Fibroblast of lung (primary cell): ENCODE data around the gene SMCO2. TPM values are rescaled to one million over a fixed set of nuclear protein-coding genes. Genes with fewer than 3 reads are reported as not detected.

ENCODE experiments used
- DNase-seq, 2 donors: peaks; one replicate each; pipeline versions ENCODE4 v3.0.0 to v3.0.0-alpha.2; 2010; ENCODE audit warnings: low read depth in 2 of 2
- H2AFZ ChIP-seq: 2 replicates; pipeline ENCODE4 v1.5.1; 2012; ENCODE audit warnings: low read length, control low read depth, inconsistent platforms
- H3K27ac ChIP-seq: 2 replicates; pipeline ENCODE4 v1.5.1; 2011; ENCODE audit warnings: low read length, control low read depth; ENCODE audit not compliant: insufficient read depth
- H3K27me3 ChIP-seq: 2 replicates; pipeline ENCODE4 v1.5.1; 2011; ENCODE audit warnings: mild to moderate bottlenecking, low read length; ENCODE audit not compliant: control insufficient read depth, insufficient read depth
- H3K36me3 ChIP-seq: 2 replicates; pipeline ENCODE4 v1.5.1; 2011; ENCODE audit warnings: low read length; ENCODE audit not compliant: control insufficient read depth, insufficient read depth
- H3K4me1 ChIP-seq: 2 replicates; pipeline ENCODE4 v1.5.1; 2011; ENCODE audit warnings: low read length; ENCODE audit not compliant: control insufficient read depth, insufficient read depth; ENCODE audit errors: extremely low read depth
- H3K4me2 ChIP-seq: 2 replicates; pipeline ENCODE4 v1.5.1; 2011; ENCODE audit warnings: low read length, control low read depth; ENCODE audit not compliant: insufficient read depth; ENCODE audit errors: extremely low read depth
- H3K4me3 ChIP-seq, 4 experiments: fragments of 200-600 bp in 1 of 4; sonication (generic) in 1 of 4; replicated peaks in 1 of 4; 2 replicates each; pipeline ENCODE4 v1.5.1; 2011 to 2016; ENCODE audit warnings: low read length in 4 of 4, low read depth in 3 of 4, mild to moderate bottlenecking in 3 of 4, control low read depth in 2 of 4, inconsistent platforms in 1 of 4, mixed read lengths in 1 of 4; ENCODE audit not compliant: insufficient read depth in 1 of 4; ENCODE audit errors: control extremely low read depth in 1 of 4
- H3K79me2 ChIP-seq: 2 replicates; pipeline ENCODE4 v1.5.1; 2012; ENCODE audit warnings: mild to moderate bottlenecking, low read length, inconsistent platforms; ENCODE audit not compliant: control insufficient read depth, insufficient read depth
- H3K9ac ChIP-seq: 2 replicates; pipeline ENCODE4 v1.5.1; 2011; ENCODE audit warnings: mild to moderate bottlenecking, low read length, control low read depth; ENCODE audit not compliant: insufficient read depth
- H3K9me3 ChIP-seq: 2 replicates; pipeline ENCODE4 v1.5.1; 2012; ENCODE audit warnings: low read depth, low read length; ENCODE audit not compliant: control insufficient read depth, insufficient read depth
- H4K20me1 ChIP-seq: 2 replicates; pipeline ENCODE4 v1.5.1; 2011; ENCODE audit warnings: low read length; ENCODE audit not compliant: control insufficient read depth, insufficient read depth; ENCODE audit errors: extremely low read depth
- CTCF ChIP-seq, 2 donors: IDR thresholded peaks in 1 of 2; conservative IDR thresholded peaks in 1 of 2; 1 replicate in 1 of 2; 2 replicates in 1 of 2; pipeline ENCODE4 v1.5.1; 2011 to 2012; ENCODE audit warnings: low read length in 2 of 2, control low read depth in 1 of 2, inconsistent platforms in 1 of 2, low read depth in 1 of 2, mild to moderate bottlenecking in 1 of 2
- EZH2 ChIP-seq: IDR thresholded peaks from 2 replicates; pipeline ENCODE4 v1.5.1; 2012; ENCODE audit warnings: low read length, control low read depth, mild to moderate bottlenecking; ENCODE audit errors: missing control alignments
- polyA plus RNA-seq, 2 donors: library from polyadenylated mRNA; depleted of rRNA in 1 of 2; stranded (reverse) in 1 of 2; unstranded in 1 of 2; fragments of >200 nt; gene quantifications; 2 replicates each; pipeline ENCODE4 v1.2.1, GENCODE V29; 2011 to 2012; ENCODE audit warnings: missing spikeins in 1 of 2
- total RNA-seq: library from RNA; depleted of rRNA; stranded (reverse); fragments of >200 nt; gene quantifications from 2 replicates; pipeline ENCODE4 v1.2.1, GENCODE V29; 2014

SMCO2 gene
- total and polyA plus RNA-seq, 2 donors (not counting 1 experiment from before 2014, with no cell fraction given), result not detected

DNA sequence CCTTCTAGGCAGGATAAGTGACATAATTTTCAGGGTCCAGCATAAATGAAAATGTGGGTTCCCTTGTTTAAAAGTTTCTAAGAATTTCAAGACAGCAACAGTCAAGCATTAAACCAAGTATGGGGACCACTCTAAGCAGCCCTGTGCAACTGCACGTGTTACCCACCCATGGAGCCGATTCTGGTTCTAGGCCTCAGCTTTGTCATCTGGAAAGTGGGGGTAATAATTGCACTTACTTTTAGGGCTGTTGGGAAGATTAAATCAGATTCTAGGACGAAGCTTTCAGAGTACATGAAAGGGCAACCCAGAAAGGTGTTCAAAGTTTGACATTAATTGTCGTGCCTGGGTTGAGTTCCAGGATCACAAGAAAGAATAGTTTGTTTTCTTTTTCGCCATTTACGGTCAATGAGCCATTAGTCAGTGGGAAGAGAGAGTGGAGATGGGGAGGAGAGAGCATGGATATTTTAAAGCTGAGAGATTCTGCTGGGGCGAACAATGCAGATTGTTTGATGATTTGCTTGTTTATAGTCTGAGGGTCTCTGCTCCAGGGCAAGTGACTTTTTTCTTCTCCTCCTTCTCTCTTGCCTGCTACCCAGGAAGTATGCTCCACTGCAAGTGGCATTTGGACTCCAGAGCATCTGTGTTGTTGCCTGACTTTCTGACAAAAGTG is 66.8 kb downstream of the SMCO2 start:
- H3K4me3 ChIP-seq, result no peak overlapping the region
- no peaks in the 10 kb centered on the region for H3K9me3 ChIP-seq
- H3K4me2 ChIP-seq, result no peak overlapping the region
- H3K27ac ChIP-seq, result no peak overlapping the region
- DNase-seq, result no peak
- TF ChIP-seq CTCF (conservative IDR thresholded peaks at IDR 0.05 in 1 of 2, IDR thresholded peaks at IDR 0.05 in 1 of 2; ENCODE audit: low read depth in 1 of 2, low read length in 2 of 2), result no peak
- TF ChIP-seq EZH2, result no peak
- no peaks in the 10 kb centered on the region for H3K79me2 ChIP-seq
- H3K4me1 ChIP-seq, result no peaks in the 10 kb centered on the region
- H3K36me3 ChIP-seq, result no peaks in the 10 kb centered on the region
- no peak overlapping the region for H3K9ac ChIP-seq
- no peak overlapping the region for H2AFZ ChIP-seq
- no peaks in the 10 kb centered on the region for H4K20me1 ChIP-seq
- no peaks in the 10 kb centered on the region for H3K27me3 ChIP-seq

DNA sequence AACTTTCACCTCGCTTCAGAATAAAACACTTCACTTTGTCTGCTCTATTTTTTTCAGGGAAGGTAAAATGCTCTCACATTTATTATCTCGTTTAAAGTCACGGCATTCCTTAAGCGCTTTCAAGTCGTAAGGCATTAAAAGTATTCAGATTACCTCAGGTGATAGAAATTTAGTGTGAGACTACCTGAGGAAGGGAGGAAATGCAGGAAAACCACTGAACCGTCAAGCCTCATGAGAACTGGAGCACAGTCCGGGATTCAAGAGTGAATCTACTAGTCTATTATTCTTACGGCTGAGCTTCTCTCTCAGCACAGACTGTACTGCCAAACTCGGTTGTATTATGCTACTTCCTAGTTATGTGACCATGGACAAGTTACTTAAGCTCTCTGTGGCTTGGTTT is 69.1 kb downstream of the SMCO2 start:
- Histone ChIP-seq H3K36me3 (no peaks in the 10 kb centered on the region), H3K27me3 (no peaks in the 10 kb centered on the region), H3K4me2 (no peak overlapping the region), H3K4me1 (no peaks in the 10 kb centered on the region), H3K79me2 (no peaks in the 10 kb centered on the region), H3K27ac (no peak overlapping the region), H3K9me3 (no peaks in the 10 kb centered on the region), H4K20me1 (no peaks in the 10 kb centered on the region), H3K9ac (no peak overlapping the region), H3K4me3 (no peak overlapping the region), H2AFZ (no peak overlapping the region)
- DNase-seq, result no peak
- TF ChIP-seq EZH2 (no peak), CTCF (conservative IDR thresholded peaks at IDR 0.05 in 1 of 2, IDR thresholded peaks at IDR 0.05 in 1 of 2; ENCODE audit: low read depth in 1 of 2, low read length in 2 of 2) (no peak)

DNA sequence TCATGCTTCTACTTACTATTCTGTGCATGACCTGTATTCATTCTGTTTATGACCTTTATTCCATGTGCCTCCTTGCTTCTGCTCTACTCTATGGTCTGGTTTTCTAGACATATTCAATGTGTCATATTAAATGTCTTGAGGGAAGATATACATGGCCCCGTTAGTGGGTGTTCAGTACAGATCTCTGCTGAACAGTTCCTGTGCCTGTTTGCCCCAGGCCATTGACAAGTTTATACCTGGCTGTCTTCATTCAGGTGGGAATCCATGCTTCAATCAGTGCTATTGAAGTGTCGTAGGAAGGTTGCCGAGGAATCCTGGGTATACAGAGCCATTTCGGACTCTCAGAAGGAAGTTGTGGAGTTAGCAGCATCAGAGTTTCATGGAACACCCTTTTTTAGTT is 70.1 kb downstream of the SMCO2 start:
- no peak overlapping the region for H2AFZ ChIP-seq
- H3K4me3 ChIP-seq, result no peak overlapping the region
- H3K36me3 ChIP-seq, result no peaks in the 10 kb centered on the region
- no peak for DNase-seq
- H3K27me3 ChIP-seq, result no peaks in the 10 kb centered on the region
- H3K4me1 ChIP-seq, result peaks cover 4% of the 10 kb centered on the region
- no peak overlapping the region for H3K9ac ChIP-seq
- TF ChIP-seq EZH2 (no peak), CTCF (conservative IDR thresholded peaks at IDR 0.05 in 1 of 2, IDR thresholded peaks at IDR 0.05 in 1 of 2; ENCODE audit: low read depth in 1 of 2, low read length in 2 of 2) (no peak)
- no peaks in the 10 kb centered on the region for H4K20me1 ChIP-seq
- no peaks in the 10 kb centered on the region for H3K9me3 ChIP-seq
- H3K27ac ChIP-seq, result no peak overlapping the region
- H3K79me2 ChIP-seq, result no peaks in the 10 kb centered on the region
- H3K4me2 ChIP-seq, result no peak overlapping the region
